Progenitor cell of endocrine pancreas (in vitro differentiated cells): ENCODE results near the gene DENND1A. TPM values are rescaled to one million over a fixed set of nuclear protein-coding genes. Genes with fewer than 3 reads are reported as not detected.
"Not testable (repeated sequence)": the region's sequence is repeated elsewhere in the genome, so short reads cannot be mapped to it uniquely, and the experiment has no call there.

Source experiments
- DNase-seq: peaks from one replicate; pipeline ENCODE4 v3.0.0; 2021; ENCODE audit warnings: low spot score; ENCODE audit not compliant: unreplicated experiment
- H3K27ac Mint-ChIP-seq: 2 replicates; pipeline ENCODE4 v1.8.0; 2021; ENCODE audit warnings: mild to moderate bottlenecking, moderate library complexity, mixed read lengths
- H3K27me3 Mint-ChIP-seq: 2 replicates; pipeline ENCODE4 v1.8.0; 2021; ENCODE audit warnings: mixed read lengths
- H3K36me3 Mint-ChIP-seq: 2 replicates; pipeline ENCODE4 v1.8.0; 2022; ENCODE audit warnings: mixed read lengths; ENCODE audit not compliant: insufficient read depth
- H3K4me1 Mint-ChIP-seq: 2 replicates; pipeline ENCODE4 v1.8.0; 2021; ENCODE audit warnings: low read depth, mixed read lengths
- H3K4me3 Mint-ChIP-seq: 2 replicates; pipeline ENCODE4 v1.8.0; 2021; ENCODE audit warnings: low read depth, mild to moderate bottlenecking, moderate library complexity, mixed read lengths
- H3K9me3 Mint-ChIP-seq: 2 replicates; pipeline ENCODE4 v1.8.0; 2021; ENCODE audit warnings: low read depth, mixed read lengths
- CTCF ChIP-seq: fragments of 200-600 bp; sonication (generic); IDR thresholded peaks from one replicate; pipeline ENCODE4 v1.5.0; 2021; ENCODE audit warnings: antibody characterized with exemption, mild to moderate bottlenecking; ENCODE audit not compliant: unreplicated experiment
- total RNA-seq: library from RNA; stranded (reverse); gene quantifications from 2 replicates; pipeline ENCODE4 v1.2.1, GENCODE V29; 2021

DENND1A gene
- total RNA-seq, 1 donor from 2014 or later, result 20.1 TPM

- H3K27ac Mint-ChIP-seq, result no peak overlapping the region
- no peak for TF ChIP-seq CTCF
- H3K36me3 Mint-ChIP-seq, result no peaks in the 10 kb centered on the region
- peaks cover 21% of the 10 kb centered on the region for H3K27me3 Mint-ChIP-seq
- no peak overlapping the region for H3K4me3 Mint-ChIP-seq
- H3K4me1 Mint-ChIP-seq, result peaks cover 2% of the 10 kb centered on the region
- DNase-seq, result no peak
- no peaks in the 10 kb centered on the region for H3K9me3 Mint-ChIP-seq
Measured at GRCh38 chr9:123946101-123946821, 16.3 kb upstream of the DENND1A start.

- H3K4me3 Mint-ChIP-seq, result no peak overlapping the region
- TF ChIP-seq CTCF, result no peak
- H3K4me1 Mint-ChIP-seq, result peaks cover 4% of the 10 kb centered on the region
- peaks cover 18% of the 10 kb centered on the region for H3K27me3 Mint-ChIP-seq
- no peak overlapping the region for H3K27ac Mint-ChIP-seq
- no peak for DNase-seq
- H3K9me3 Mint-ChIP-seq, result no peaks in the 10 kb centered on the region
- no peaks in the 10 kb centered on the region for H3K36me3 Mint-ChIP-seq
Measured at GRCh38 chr9:123945532-123945931, 15.6 kb upstream of the DENND1A start.

- H3K27ac Mint-ChIP-seq, H3K36me3 Mint-ChIP-seq, H3K4me1 Mint-ChIP-seq, DNase-seq, H3K9me3 Mint-ChIP-seq, H3K4me3 Mint-ChIP-seq: not testable (repeated sequence)
- H3K27me3 Mint-ChIP-seq, result peaks cover 16% of the 10 kb centered on the region
Measured at GRCh38 chr9:123944464-123944863, 14.5 kb upstream of the DENND1A start.

GRCh38 chr9:123943671-123944070 is 13.7 kb upstream of the DENND1A start:
- no peak for DNase-seq
- no peaks in the 10 kb centered on the region for H3K9me3 Mint-ChIP-seq
- H3K27me3 Mint-ChIP-seq, result peaks cover 21% of the 10 kb centered on the region
- no peak for TF ChIP-seq CTCF
- H3K4me1 Mint-ChIP-seq, result peaks cover 4% of the 10 kb centered on the region
- no peak overlapping the region for H3K27ac Mint-ChIP-seq
- no peak overlapping the region for H3K4me3 Mint-ChIP-seq
- H3K36me3 Mint-ChIP-seq, result no peaks in the 10 kb centered on the region

GRCh38 chr9:123942542-123942941 is 12.6 kb upstream of the DENND1A start:
- no peak for DNase-seq
- Mint-ChIP-seq H3K4me1 (peaks cover 4% of the 10 kb centered on the region), H3K36me3 (no peaks in the 10 kb centered on the region), H3K27me3 (peaks cover 22% of the 10 kb centered on the region), H3K4me3 (no peak overlapping the region), H3K27ac (no peak overlapping the region), H3K9me3 (no peaks in the 10 kb centered on the region)
- no peak for TF ChIP-seq CTCF

GRCh38 chr9:123941524-123942070 is 11.7 kb upstream of the DENND1A start:
- Mint-ChIP-seq H3K27me3 (peaks cover 22% of the 10 kb centered on the region), H3K36me3 (no peaks in the 10 kb centered on the region)
- TF ChIP-seq CTCF, result no peak

More at GRCh38 chr9:123941524-123942070, 11.7 kb upstream of the DENND1A start:
- Mint-ChIP-seq H3K9me3 (no peaks in the 10 kb centered on the region), H3K27ac (no peak overlapping the region), H3K4me1 (peaks cover 4% of the 10 kb centered on the region), H3K4me3 (no peak overlapping the region)
- DNase-seq, result no peak
